Neural cell (in vitro differentiated cells): ENCODE measurements around the gene SMIM14. TPM values are rescaled to one million over a fixed set of nuclear protein-coding genes. Genes with fewer than 3 reads are reported as not detected.
"Not testable (repeated sequence)": the region's sequence is repeated elsewhere in the genome, so short reads cannot be mapped to it uniquely, and the experiment has no call there.

ENCODE experiments used
- H2AFZ ChIP-seq: fragments of 200-600, 300-800 bp; sonication (generic), shearing (Covaris generic); 2 replicates; pipeline ENCODE4 v1.6.0; 2014; ENCODE audit warnings: low read depth, mild to moderate bottlenecking, antibody characterized with exemption, low read length, moderate library complexity
- H3F3A ChIP-seq: fragments of 200-600 bp; shearing (Covaris generic); 2 replicates; pipeline ENCODE4 v1.6.1; 2016; ENCODE audit warnings: mild to moderate bottlenecking, moderate library complexity, mixed read lengths, antibody characterized with exemption, low read length; ENCODE audit not compliant: insufficient read depth, poor library complexity, severe bottlenecking
- H3K27ac ChIP-seq: fragments of 200-600, 300-800 bp; sonication (generic), shearing (Covaris generic); 2 replicates; pipeline ENCODE4 v1.5.1; 2014; ENCODE audit warnings: mild to moderate bottlenecking, low read length, moderate library complexity
- H3K27me3 ChIP-seq: fragments of 300-800, 200-600 bp; sonication (generic), shearing (Covaris generic); 2 replicates; pipeline ENCODE4 v1.6.0; 2014; ENCODE audit warnings: mild to moderate bottlenecking, low read depth, low read length, moderate library complexity; ENCODE audit not compliant: insufficient read depth
- H3K36me3 ChIP-seq: fragments of 300-800, 200-600 bp; sonication (generic), shearing (Covaris generic); 2 replicates; pipeline ENCODE4 v1.5.1; 2014; ENCODE audit warnings: mild to moderate bottlenecking, antibody characterized with exemption, low read length, moderate library complexity; ENCODE audit not compliant: insufficient read depth
- H3K4me2 ChIP-seq: fragments of 300-800, 200-600 bp; sonication (generic), shearing (Covaris generic); 2 replicates; pipeline ENCODE4 v1.6.0; 2014; ENCODE audit warnings: mild to moderate bottlenecking, low read length
- H3K4me3 ChIP-seq: fragments of 300-800, 200-600 bp; sonication (generic), shearing (Covaris generic); 2 replicates; pipeline ENCODE4 v1.5.1; 2014; ENCODE audit warnings: mild to moderate bottlenecking, low read length, moderate library complexity
- H3K79me2 ChIP-seq: fragments of 200-600 bp; shearing (Covaris generic); replicated peaks from 2 replicates; pipeline ENCODE4 v1.6.0; 2014; ENCODE audit warnings: mild to moderate bottlenecking, low read length, moderate library complexity; ENCODE audit not compliant: insufficient read depth
- H3K9ac ChIP-seq: fragments of 300-800, 200-600 bp; sonication (generic), shearing (Covaris generic); 2 replicates; pipeline ENCODE4 v1.6.1; 2016; ENCODE audit warnings: mild to moderate bottlenecking, low read length, mixed read lengths
- H3K9me2 ChIP-seq: fragments of 200-600 bp; shearing (Covaris generic); 2 replicates; pipeline ENCODE4 v1.6.1; 2016; ENCODE audit warnings: mild to moderate bottlenecking, low read length, mixed read lengths; ENCODE audit not compliant: insufficient read depth
- H3K9me3 ChIP-seq: fragments of 200-600, 300-800 bp; sonication (generic), shearing (Covaris generic); 2 replicates; pipeline ENCODE4 v1.6.1; 2016; ENCODE audit warnings: mild to moderate bottlenecking, mixed run types, low read length, moderate library complexity, mixed read lengths
- H4K20me1 ChIP-seq: fragments of 200-600 bp; shearing (Covaris generic); 2 replicates; pipeline ENCODE4 v1.6.1; 2016; ENCODE audit warnings: mild to moderate bottlenecking, mixed run types; ENCODE audit not compliant: insufficient read depth
- EP300 ChIP-seq: fragments of 450-650 bp; conservative IDR thresholded peaks from 2 replicates; pipeline ENCODE4 v1.6.1; 2014; ENCODE audit warnings: antibody characterized with exemption, mild to moderate bottlenecking, moderate library complexity; ENCODE audit not compliant: poor library complexity, severe bottlenecking
- EZH2 ChIP-seq: fragments of 200-600, 300-800 bp; shearing (Covaris generic), sonication (generic); IDR thresholded peaks from 2 replicates; pipeline ENCODE4 v1.6.1; 2014; ENCODE audit warnings: antibody characterized with exemption, low read length, borderline replicate concordance, mild to moderate bottlenecking; ENCODE audit not compliant: insufficient read depth, poor library complexity, severe bottlenecking
- MXI1 ChIP-seq: fragments of 450-650 bp; conservative IDR thresholded peaks from 2 replicates; pipeline ENCODE4 v1.6.1; 2014; ENCODE audit warnings: antibody characterized with exemption, mild to moderate bottlenecking; ENCODE audit not compliant: poor library complexity, severe bottlenecking
- POLR2AphosphoS5 ChIP-seq: IDR thresholded peaks from 2 replicates; pipeline ENCODE4 v1.6.1; 2012
- RAD21 ChIP-seq: fragments of 450-650 bp; conservative IDR thresholded peaks from 2 replicates; pipeline ENCODE4 v1.6.1; 2014; ENCODE audit warnings: antibody characterized with exemption, mild to moderate bottlenecking, moderate library complexity
- SMC3 ChIP-seq: fragments of 450-650 bp; conservative IDR thresholded peaks from 2 replicates; pipeline ENCODE4 v1.6.1; 2014; ENCODE audit warnings: antibody characterized with exemption, mild to moderate bottlenecking, moderate library complexity; ENCODE audit not compliant: poor library complexity
- TAF1 ChIP-seq: IDR thresholded peaks from 2 replicates; pipeline ENCODE4 v1.6.1; 2012; ENCODE audit warnings: low read depth
- polyA plus RNA-seq: library from polyadenylated mRNA; depleted of rRNA; stranded (reverse); fragments of >200 nt; gene quantifications from 2 replicates; pipeline ENCODE4 v1.2.3, GENCODE V29; 2014
- TF ChIP-seq, protein P1 (sequence below): fragments of 450-650 bp; IDR thresholded peaks from 2 replicates; pipeline ENCODE4 v1.5.1; 2014; ENCODE audit warnings: antibody characterized with exemption, mild to moderate bottlenecking, moderate library complexity; ENCODE audit not compliant: poor library complexity, severe bottlenecking
- TF ChIP-seq, protein P2 (sequence below): IDR thresholded peaks from 2 replicates; pipeline ENCODE4 v1.6.1; 2012; ENCODE audit warnings: borderline replicate concordance

The SMIM14 gene
- polyA plus RNA-seq, 1 donor from 2014 or later: 55.6 TPM

GRCh38 chr4:39502664-39503035 is 136.0 kb downstream of the SMIM14 start:
- H3K36me3 ChIP-seq, H4K20me1 ChIP-seq, H3K9ac ChIP-seq, H3K27me3 ChIP-seq, H3K9me2 ChIP-seq, H3K27ac ChIP-seq, H3F3A ChIP-seq, H2AFZ ChIP-seq, H3K79me2 ChIP-seq, H3K9me3 ChIP-seq, H3K4me3 ChIP-seq, H3K4me2 ChIP-seq: not testable (repeated sequence)

DNA sequence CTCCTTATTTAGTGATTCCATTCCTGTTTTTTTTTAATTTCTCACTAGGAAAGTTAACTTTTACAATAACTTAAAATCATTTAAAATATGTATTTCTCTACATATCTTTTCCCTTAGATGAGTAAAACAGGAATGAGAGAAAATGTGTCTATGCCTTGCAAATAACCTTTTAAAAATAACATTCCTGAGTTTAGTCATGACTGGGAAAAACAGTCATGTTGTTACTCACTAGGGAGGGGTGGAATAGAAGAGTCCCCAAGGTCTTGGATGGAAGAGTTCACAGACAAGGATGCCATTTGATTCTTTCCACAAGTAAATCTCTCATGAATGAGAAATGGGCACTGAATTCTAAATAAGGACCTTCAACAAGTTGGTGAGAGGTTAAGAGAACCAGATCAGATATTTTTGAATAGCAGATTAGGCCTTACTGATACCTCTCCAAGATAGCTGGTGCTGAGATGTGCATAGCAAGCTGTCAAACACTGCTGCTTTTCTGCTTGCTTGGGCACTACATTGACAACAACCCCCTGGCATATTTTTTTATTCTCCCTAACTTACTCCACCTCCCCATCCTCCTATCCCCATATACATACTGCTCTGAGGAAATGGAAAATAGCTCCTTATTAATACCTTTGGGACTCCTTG is 136.5 kb downstream of the SMIM14 start:
- Histone ChIP-seq H3K9me3 (no peaks in the 10 kb centered on the region), H3K36me3 (peaks cover 3% of the 10 kb centered on the region), H3F3A (no peaks in the 10 kb centered on the region), H2AFZ (no peak overlapping the region), H4K20me1 (no peaks in the 10 kb centered on the region), H3K79me2 (no peaks in the 10 kb centered on the region), H3K4me2 (no peak overlapping the region), H3K27me3 (no peaks in the 10 kb centered on the region), H3K27ac (no peak overlapping the region), H3K4me3 (no peak overlapping the region), H3K9me2 (no peaks in the 10 kb centered on the region), H3K9ac (no peak overlapping the region)
- TF ChIP-seq EZH2: no peak
- TF ChIP-seq EP300: no peak
- TF ChIP-seq RAD21: no peak
- TF ChIP-seq SMC3: no peak
- TF ChIP-seq, protein P1, sequence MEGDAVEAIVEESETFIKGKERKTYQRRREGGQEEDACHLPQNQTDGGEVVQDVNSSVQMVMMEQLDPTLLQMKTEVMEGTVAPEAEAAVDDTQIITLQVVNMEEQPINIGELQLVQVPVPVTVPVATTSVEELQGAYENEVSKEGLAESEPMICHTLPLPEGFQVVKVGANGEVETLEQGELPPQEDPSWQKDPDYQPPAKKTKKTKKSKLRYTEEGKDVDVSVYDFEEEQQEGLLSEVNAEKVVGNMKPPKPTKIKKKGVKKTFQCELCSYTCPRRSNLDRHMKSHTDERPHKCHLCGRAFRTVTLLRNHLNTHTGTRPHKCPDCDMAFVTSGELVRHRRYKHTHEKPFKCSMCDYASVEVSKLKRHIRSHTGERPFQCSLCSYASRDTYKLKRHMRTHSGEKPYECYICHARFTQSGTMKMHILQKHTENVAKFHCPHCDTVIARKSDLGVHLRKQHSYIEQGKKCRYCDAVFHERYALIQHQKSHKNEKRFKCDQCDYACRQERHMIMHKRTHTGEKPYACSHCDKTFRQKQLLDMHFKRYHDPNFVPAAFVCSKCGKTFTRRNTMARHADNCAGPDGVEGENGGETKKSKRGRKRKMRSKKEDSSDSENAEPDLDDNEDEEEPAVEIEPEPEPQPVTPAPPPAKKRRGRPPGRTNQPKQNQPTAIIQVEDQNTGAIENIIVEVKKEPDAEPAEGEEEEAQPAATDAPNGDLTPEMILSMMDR: no peak
- no peak for TF ChIP-seq POLR2AphosphoS5
- no peak for TF ChIP-seq MXI1
- TF ChIP-seq TAF1: no peak

- Histone ChIP-seq H3K36me3 (peaks cover 3% of the 10 kb centered on the region), H2AFZ (no peak overlapping the region)
- TF ChIP-seq, protein P1: no peak
- TF ChIP-seq, protein P2, sequence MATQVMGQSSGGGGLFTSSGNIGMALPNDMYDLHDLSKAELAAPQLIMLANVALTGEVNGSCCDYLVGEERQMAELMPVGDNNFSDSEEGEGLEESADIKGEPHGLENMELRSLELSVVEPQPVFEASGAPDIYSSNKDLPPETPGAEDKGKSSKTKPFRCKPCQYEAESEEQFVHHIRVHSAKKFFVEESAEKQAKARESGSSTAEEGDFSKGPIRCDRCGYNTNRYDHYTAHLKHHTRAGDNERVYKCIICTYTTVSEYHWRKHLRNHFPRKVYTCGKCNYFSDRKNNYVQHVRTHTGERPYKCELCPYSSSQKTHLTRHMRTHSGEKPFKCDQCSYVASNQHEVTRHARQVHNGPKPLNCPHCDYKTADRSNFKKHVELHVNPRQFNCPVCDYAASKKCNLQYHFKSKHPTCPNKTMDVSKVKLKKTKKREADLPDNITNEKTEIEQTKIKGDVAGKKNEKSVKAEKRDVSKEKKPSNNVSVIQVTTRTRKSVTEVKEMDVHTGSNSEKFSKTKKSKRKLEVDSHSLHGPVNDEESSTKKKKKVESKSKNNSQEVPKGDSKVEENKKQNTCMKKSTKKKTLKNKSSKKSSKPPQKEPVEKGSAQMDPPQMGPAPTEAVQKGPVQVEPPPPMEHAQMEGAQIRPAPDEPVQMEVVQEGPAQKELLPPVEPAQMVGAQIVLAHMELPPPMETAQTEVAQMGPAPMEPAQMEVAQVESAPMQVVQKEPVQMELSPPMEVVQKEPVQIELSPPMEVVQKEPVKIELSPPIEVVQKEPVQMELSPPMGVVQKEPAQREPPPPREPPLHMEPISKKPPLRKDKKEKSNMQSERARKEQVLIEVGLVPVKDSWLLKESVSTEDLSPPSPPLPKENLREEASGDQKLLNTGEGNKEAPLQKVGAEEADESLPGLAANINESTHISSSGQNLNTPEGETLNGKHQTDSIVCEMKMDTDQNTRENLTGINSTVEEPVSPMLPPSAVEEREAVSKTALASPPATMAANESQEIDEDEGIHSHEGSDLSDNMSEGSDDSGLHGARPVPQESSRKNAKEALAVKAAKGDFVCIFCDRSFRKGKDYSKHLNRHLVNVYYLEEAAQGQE: no peak
- TF ChIP-seq RAD21: no peak
- TF ChIP-seq MXI1: no peak
- TF ChIP-seq POLR2AphosphoS5: no peak
- TF ChIP-seq SMC3: no peak
- no peak for TF ChIP-seq EZH2
- no peak for TF ChIP-seq TAF1
- no peak for TF ChIP-seq EP300
Observed at GRCh38 chr4:39498727-39499020, 140.0 kb downstream of the SMIM14 start.

More at GRCh38 chr4:39498727-39499020, 140.0 kb downstream of the SMIM14 start:
- H3K4me2 ChIP-seq: no peak overlapping the region
- no peaks in the 10 kb centered on the region for H3K9me2 ChIP-seq
- no peaks in the 10 kb centered on the region for H3K79me2 ChIP-seq
- H3K9ac ChIP-seq: no peak overlapping the region
- H3K9me3 ChIP-seq: no peaks in the 10 kb centered on the region
- H4K20me1 ChIP-seq: no peaks in the 10 kb centered on the region
- H3F3A ChIP-seq: no peaks in the 10 kb centered on the region
- H3K27me3 ChIP-seq: no peaks in the 10 kb centered on the region
- H3K4me3 ChIP-seq: no peak overlapping the region
- H3K27ac ChIP-seq: no peak overlapping the region
